CD4-positive, alpha-beta T cell treated with Interleukin-6 for 4 hours (primary cell): ENCODE data around the gene KLHL30.

Experiments used
- DNase-seq: peaks from one replicate; pipeline ENCODE4 v3.0.0-alpha.2; 2020; ENCODE audit warnings: mixed read lengths

KLHL30 gene, protein sequence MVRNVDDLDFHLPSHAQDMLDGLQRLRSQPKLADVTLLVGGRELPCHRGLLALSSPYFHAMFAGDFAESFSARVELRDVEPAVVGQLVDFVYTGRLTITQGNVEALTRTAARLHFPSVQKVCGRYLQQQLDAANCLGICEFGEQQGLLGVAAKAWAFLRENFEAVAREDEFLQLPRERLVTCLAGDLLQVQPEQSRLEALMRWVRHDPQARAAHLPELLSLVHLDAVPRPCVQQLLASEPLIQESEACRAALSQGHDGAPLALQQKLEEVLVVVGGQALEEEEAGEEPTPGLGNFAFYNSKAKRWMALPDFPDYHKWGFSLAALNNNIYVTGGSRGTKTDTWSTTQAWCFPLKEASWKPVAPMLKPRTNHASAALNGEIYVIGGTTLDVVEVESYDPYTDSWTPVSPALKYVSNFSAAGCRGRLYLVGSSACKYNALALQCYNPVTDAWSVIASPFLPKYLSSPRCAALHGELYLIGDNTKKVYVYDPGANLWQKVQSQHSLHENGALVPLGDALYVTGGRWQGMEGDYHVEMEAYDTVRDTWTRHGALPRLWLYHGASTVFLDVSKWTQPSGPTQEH

DNA sequence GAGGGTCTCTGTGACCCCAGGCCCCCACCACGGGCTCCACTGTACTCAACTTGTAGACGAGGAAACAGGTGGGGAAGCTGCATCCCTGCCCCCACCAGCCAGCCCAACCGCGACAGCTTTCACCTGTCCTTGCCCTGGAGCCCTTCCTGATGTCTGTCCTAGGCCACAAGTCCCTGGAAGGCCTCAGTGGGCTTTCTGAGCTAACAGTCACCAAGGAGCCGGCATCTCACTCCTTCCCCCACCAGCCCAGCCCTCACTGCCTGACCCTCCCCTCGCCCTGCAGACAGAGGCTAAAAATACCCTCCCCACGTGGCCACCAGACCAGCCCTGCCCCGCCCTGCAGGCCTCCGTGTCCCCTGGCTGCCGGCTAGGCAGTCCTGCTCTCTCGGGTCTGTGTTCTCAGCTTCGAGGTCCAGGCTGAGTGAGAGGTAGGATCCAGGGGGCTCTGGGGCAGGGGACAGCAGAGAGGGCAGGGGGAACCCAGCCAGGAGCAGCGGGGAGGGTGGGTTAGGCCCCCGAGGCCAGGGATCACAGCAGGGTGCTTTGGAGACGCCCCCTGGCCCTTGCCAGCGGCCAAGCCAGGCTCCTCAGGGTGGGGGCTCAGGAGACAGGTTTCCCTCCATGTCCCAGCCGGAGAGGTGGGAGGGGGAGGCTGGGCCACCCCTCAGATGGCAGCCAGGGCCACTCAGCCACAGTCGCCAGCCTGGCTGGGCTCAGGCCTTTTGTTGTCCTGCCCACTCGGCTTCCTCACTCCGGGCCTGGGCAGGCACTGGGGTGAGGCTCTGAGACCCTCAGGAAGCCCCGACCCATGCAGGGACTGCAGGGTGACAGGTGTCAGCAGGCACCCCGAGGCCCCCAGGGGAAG lies at the start of gene KLHL30:
Gene KLHL30 (plus strand): TSS at position 338 of the 865 bp plus-strand sequence. CDS start 2,087 bp downstream, outside the sequence.
- DNase-seq = no peak

DNA sequence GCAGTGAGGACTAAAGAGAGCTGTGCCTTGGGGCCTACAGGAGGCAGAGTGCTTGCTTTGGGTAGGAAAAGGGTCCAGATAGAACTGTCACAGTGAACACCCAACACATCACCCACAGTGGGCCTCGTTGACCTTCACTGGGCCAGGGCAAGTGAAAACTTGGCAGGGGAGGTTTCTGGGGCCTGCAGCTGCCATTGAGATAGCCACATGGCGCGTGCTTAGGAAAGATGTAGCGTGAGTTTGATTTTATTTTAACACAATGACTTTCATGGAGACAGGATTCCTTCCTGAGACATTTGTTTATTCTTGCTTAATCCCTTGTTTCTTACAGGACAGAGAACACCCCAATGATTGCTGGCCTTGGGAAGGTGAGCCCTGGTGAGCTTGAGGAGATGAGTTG lies 47.6 kb upstream of the KLHL30 start:
- no peak for DNase-seq

DNA sequence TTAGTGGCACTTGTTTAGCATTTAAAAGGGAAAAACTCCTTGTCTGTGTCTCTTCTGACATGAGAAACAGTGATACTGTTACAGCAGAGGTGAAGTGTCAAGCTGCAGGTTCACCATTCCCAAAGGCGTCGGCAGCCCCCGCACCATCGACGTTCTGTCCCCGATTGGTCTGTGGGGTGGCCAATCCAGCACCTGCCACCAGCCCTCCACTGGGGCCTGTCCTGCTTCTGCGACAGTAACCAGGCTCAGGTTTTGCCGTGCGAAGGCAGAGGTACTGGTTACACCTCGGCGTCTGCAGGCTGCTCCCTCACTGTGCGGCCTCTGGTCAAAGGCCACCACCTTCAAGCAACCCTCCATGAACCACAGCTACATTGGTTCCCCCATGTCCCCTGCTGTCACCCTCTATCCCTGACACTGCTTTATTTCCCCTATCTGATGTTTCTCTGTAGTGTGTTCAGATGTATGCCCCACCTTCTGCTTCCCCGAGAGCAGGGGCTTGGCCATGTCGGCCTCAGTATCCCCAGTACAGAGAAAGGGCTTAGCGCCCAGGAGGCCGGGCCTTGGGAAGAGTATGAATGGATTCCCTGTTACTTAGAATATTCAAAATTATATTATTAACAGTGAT lies 46.9 kb upstream of the KLHL30 start:
- no peak for DNase-seq

DNA sequence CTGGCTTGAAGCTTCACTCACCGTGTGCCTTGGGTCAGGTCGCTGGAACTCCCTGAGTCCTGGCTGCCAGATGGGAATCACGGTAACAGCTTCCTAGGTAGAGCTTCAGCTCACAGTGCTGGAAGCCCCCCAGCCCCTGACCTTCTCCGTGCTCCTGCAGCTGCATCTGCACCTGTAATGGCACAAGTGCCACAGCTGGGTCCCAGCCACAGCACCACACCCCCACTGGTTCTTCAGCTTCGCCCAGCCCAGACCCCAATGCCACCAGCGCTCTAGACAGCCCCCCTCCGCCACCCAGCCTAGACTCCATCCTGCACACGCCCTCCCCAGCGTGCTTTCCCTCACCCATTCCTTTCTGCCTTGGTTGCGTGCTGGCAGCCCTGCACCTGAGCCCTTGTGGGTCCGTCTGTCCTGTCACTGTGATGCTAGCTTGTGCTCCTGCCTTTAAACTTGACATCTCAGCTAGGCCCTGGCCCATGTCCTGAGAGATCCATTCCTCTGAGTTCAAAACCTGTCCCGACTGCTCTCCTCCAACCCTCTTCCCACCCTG lies 45.9 kb upstream of the KLHL30 start:
- no peak for DNase-seq

DNA sequence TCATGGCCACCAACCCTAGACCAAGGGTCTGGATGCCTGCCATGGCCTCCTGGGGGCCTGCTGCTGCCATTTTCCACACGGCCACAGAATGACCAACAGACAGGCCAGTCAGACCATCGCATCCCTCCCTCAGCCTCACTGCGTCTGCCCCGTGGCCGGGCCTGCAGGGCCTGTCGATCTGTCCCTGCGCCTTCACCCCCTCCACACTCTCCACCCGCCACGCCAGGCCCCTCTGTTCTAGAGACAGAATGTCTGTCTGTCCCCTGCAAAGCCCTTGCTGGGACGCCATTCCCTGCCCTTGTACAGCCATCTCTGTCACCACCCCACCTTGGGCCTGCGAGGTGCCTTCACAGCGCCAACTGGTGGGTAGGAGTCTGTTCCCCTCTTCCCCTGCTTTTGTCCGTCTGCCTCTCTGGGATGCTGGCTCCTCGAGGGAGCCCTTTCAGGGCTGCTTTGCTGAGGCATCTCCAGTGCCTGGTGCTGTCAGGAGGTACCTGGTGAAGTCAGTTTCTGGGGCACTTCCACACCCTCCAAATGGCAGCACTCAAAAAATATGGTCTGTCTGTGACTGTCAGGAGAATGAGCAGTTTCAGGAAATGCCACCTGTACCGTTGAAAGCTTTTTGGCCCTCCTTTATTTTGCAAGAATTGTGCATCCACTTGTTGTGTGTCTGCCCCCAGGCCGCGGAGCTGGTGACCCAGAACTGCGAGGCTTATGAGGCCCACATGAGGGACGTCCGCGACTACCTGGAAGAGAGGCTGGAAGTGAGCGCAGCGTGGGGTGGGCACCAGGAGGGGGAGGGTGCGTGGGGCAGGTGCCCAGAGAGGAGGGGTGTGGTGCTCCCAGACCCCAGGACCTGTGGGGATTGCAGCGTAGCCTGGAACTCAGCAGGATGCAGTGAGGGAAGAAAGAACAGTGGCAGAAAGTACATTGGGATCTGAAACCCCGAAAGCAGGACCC lies 45.0 kb upstream of the KLHL30 start:
- no peak for DNase-seq

DNA sequence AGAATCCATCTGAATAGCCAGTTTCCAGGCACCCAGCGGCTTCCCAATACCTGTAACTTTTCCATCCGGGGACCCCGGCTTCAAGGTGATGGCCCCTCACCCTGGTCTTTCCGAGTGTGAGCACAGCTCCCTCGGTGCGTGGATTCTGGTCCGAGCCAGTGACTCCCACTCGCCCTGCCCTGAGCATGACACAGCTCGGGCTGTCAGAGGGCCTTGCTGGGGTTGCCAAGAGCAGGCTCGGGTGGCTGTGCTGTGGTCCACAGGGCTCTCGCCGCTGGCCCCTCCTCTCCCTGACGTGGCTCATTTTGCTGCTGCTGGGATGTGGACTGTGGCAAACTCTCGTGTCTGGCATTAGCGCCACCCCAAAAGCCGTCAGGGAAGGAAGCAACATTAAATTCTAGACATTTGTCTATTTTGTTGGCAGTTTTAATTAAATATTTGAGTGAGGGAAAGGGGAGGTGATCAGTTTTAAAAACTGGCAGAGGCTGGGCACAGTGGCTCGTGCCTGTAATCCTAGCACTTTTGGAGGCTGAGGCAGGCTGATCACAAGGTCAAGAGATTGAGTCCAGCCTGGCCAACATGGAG lies 43.9 kb upstream of the KLHL30 start:
- no peak for DNase-seq

DNA sequence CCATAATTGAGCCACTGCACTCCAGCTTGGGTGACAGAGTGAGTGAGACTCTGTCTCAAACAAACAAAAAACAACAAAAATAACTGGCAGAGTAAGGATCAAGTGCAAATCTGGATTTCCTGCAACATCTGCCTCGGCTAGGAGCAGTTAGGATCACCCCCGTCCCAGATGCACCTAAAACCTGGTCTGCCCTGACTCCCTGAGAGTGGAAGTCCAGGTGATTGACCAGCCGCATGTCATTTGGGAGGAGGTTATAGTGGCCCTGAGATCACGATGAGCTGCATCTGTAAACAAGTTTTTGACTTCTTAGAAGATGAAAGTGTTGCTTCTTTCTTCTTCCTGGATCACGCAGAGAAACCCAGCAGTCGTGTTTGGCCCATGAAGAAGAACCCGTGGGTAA lies 43.3 kb upstream of the KLHL30 start:
- DNase-seq = no peak

DNA sequence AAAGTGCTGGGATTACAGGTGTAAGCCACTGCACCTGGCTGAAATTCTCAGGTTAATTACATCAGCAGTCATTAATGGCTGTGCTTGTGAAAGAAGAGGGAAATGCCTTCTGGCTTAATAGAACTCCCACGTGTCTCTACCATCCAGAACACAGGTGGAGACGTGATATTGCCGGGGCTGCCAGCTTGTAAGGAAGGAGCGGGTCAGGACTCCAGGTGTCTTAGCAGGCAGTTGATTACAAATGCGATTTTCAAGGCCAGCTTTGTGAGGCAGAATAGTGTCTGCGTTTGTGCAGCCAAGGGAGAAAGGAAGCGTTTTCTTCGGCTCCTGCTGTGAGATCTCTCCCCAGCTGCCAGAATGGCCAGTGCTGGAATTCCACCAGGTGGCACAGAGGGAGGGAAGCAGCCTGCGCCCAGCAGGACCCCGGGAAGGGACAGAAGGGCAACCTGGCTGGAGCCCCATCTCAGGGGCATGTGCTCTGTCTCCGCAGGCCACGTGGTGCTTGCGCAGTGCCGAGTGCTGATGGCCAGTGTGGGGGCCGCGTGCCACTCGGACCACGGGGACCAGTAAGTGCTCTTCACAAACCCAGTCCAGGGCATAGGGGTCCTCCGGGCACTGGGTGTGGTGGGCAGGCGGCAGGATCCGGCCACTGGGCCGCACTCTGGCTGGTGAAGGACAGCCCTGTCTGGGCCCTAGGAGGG lies 42.0 kb upstream of the KLHL30 start:
- DNase-seq = no peak

DNA sequence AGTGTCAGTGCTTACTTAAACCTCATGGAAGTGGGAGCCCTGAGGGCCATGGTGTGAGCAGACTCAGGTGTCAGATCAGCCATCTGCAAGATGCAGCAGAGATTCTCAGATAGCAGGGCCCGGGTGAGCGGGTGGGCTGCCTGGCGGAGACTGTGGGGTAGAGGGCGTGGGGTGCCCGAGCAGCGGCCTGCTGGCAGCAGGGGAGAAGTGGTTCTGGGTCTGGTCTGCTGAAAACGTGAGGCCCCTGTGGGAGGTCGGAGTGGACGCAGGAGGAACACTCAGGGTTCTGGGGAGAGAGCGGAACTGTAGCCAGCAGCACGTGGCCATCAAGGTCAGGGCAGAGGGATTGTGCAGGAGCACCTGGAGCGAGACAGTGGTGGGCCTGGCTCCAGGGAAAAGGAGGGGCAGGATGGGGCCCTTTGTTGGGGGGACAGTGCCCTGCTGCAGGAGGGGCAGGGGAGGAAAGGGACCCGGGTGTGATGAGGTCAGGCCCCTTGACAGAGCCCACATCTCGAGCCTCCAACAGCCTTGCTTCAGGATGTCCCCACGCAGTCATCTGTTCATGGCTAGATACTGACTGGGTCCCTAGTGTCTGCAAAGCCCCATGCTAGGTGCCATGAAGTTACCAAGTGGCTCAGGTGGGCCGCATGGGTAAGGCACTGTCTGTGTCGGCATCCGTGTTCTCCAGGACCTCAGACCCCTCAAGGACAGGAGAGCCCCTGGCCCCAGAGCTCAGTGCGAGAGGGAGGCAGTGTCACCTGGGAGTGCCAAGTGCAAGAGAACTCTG lies 41.1 kb upstream of the KLHL30 start:
- no peak for DNase-seq

DNA sequence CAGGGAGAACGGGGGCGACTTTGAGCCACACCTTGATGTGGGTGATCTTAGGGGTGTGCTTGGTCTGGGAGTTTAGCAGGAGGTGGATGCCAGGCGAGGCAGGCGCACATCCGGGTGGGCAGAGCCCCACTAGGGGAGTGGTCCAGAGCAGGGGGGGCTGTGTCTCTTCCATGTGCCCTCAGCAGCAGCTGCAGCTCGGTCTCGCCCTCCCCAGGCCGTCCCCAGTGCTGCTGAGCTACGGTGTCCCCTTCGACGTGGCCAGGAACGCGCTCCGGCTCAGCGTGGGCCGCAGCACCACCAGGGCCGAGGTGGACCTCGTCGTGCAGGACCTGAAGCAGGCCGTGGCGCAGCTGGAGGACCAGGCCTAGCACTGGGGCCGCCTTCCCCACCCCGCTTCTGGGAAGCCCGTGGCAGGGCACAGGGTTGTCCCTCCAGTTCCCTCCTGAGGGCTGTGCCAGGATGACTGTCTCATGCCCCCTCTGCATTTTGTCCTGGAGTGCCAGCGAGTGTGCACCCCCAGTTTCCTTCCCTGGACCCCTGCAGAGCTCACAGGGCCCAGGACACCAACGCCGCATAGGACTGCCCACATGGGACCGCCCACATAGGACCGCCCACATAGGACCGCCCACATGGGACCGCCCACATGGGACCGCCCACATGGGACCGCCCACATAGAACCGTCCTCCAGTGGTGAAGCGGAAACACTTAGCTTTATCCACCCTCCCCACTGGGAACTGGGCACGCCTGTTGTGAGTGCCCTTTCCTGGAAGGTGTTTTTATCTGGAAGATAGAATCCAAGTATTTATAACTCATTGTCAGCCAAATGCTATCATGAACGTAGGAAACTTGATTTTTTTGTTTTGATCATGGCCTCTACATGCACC lies 40.2 kb upstream of the KLHL30 start:
- peak; percentile 14 for DNase-seq

DNA sequence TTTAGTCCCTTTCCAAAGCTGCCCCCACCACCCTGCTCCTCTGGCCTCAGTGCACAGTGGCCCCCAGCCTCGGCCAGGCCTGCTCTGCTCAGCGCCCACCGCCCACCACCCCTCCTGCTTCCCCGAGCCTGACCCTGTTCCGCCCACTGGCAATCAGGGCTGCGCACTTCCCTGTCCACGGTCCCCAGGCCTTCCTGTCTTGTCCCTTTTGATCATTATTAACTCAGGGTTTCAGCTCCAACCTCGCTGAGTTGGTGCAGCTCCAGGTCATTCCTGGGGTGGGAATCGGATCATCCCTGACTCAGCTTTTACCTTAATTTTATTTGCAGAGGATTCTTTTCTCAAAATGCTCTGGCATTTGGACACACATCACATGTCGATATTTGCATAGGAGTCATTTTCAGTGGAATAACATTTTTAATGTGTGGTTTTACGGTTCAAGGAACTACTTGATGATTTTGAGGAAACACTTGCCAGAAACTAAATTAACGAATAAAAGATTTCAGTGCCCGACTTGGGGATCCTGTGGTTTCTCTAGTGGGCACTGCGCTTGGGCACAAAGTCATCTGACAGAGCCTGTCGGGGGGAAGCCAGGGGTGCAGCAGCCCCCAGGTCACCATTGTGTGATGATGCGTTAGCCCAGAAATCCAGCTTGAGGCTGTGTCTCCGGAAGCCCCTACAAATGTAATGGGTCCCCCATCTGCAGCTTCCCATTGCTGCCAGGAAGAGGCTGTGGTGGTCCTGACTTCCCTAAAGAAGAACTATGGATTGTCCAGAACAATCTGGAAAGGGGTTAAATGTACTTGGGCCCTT lies 39.4 kb upstream of the KLHL30 start:
- no peak for DNase-seq

DNA sequence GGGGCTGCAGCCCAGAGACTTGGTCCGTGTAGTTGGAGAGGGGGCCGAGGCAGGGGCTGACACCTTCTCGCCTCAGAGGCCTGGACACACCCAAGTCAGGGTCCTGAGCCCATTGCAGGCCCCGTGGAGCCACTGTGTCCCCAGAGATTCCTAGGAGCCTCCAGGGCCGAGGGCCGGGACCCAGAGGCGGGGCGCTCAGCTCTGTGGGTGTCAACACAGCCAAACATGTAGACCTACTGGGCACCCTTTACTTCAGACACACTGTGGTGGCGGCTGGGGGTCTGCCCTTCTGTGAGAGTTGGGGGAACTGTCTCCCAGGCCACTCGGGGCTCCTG lies 38.8 kb upstream of the KLHL30 start:
- no peak for DNase-seq

DNA sequence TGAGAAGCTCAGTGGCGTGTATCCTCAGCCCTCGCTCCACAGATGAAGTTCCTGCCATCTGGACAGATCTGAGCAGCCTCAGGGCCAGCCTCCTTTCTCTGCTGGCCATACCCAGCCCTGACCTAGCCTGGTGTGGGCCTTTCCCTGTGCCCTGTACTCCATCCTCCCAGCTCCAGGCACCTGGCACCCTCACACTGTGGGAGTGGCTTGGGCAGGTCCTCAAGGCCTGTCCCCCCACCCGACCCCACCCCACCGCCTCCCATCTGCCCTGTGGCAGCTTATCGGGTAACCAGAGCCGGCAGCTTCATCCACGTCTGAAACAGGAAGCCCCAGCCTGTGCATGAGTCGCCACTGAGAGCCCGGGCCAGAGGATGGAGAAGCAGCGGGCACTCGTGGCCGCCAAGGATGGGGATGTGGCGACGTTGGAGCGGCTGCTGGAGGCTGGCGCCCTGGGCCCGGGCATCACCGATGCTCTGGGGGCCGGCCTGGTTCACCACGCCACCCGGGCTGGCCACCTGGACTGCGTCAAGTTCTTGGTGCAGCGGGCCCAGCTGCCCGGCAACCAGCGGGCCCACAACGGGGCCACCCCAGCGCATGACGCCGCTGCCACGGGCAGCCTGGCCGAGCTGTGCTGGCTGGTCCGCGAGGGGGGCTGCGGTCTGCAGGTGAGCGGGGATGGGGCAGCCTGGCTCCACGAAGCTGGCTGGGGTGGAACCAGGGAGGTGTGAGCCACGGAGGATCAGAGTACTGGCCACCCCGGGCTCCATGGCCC lies 38.2 kb upstream of the KLHL30 start, which contains the start of gene ESPNL:
Gene ESPNL (plus strand): TSS at position 292 of the 772 bp plus-strand sequence. CDS start 80 bp downstream, at position 372.
- no peak for DNase-seq

DNA sequence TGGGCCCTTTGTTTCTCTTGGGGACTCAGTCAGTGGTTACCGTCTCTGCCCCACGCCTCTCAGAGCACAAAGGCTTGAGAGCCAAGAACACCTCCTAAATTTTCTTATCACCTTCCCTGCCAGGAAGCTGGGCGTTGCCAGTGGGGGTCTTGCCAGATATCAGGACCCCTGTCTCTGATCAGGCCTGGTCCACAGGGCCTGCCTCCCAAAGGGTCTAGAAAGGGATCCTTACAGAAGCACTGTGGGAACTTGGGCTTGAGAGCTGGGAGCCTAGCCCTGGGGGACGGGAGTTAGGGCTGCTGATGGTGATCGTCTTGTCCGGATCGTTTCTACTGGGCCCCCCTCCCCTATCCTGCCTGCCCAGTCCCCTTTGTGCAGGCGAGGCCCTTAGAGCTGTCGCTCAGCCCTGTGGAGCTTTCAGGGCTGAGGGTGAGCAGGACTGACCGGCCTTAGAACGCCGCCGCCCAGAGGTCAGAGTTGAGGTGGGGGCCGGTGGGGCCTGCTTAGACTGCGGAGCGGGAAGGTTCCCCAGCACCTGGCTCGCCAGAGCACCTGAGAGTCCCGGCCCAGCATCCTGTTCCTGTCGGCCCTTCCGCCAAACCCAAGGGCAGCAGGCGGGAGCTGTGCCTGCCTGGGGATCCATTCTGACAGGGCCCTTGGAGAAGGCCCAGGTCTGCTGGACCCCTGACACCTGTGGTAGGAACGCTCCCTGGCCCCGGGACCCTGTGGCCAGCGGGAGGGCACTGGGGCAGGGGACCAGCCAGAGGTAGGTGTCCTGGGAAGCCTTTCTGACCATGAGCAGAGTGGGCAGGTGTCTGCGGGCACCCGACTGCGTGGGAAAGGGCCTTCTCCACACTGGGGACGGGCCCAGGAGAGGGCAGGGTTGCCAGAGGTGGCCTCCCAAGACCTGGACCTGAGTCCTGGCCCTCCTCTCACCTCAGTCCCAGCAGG lies 37.4 kb upstream of the KLHL30 start:
- DNase-seq = no peak
